Astrocyte (in vitro differentiated cells and primary cell): ENCODE results near the gene NR6A1.

Experiments
- EZH2 ChIP-seq: IDR thresholded peaks from 2 replicates; pipeline ENCODE4 v1.6.1; 2012; ENCODE audit warnings: mild to moderate bottlenecking, low read length, inconsistent platforms; ENCODE audit not compliant: insufficient read depth
- TF ChIP-seq, protein P1 (sequence below): IDR thresholded peaks from 2 replicates; pipeline ENCODE4 v1.5.1; 2011; ENCODE audit warnings: low read depth, mild to moderate bottlenecking, inconsistent platforms, low read length, moderate library complexity; ENCODE audit not compliant: insufficient read depth

DNA sequence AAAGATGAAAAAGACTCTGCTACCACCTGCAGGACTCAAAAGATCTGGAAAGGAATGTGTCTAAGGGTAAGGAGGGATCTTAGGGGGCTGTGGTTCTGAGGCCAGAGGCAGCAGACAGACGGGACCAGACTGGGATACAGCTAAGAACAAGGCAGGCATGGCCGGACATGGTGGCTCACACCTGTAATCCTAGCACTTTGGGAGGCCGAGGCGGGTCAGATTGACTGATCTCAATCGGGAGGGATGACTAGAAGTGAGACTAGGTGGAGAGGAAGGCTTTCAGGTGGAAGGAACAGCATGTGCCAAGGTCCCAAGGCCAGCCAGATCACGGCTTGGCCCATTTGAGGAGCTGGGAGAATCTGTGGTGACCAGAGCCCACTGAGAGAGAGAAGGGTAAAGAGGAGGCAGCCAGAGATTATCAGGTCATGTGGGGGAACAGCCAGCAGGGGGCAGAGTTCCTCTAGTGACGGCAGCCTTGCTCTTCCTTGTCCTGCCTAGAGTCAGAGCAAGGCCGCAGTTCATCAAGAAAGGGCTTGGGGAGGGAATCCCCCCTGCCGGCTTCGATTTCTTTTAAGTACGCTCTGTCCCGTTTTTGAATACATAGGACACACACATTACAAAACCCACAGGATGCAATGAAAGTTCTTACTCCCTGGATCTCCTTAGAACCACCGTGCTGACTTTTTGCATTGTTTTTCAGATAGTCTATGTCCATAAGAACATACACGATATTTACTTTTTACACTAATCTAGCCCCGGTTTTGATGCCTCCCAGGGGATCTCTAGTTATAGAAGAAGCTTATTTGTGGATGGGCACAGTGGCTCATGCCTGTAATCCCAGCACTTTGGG, 3.2 kb upstream of the NR6A1 start:
- TF ChIP-seq, protein P1, sequence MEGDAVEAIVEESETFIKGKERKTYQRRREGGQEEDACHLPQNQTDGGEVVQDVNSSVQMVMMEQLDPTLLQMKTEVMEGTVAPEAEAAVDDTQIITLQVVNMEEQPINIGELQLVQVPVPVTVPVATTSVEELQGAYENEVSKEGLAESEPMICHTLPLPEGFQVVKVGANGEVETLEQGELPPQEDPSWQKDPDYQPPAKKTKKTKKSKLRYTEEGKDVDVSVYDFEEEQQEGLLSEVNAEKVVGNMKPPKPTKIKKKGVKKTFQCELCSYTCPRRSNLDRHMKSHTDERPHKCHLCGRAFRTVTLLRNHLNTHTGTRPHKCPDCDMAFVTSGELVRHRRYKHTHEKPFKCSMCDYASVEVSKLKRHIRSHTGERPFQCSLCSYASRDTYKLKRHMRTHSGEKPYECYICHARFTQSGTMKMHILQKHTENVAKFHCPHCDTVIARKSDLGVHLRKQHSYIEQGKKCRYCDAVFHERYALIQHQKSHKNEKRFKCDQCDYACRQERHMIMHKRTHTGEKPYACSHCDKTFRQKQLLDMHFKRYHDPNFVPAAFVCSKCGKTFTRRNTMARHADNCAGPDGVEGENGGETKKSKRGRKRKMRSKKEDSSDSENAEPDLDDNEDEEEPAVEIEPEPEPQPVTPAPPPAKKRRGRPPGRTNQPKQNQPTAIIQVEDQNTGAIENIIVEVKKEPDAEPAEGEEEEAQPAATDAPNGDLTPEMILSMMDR = peak; percentile 68
- no peak for TF ChIP-seq EZH2
